Endothelial cell of umbilical vein (primary cell): ENCODE data around the gene FKBP8. TPM values are rescaled to one million over a fixed set of nuclear protein-coding genes. Genes with fewer than 3 reads are reported as not detected.

ENCODE experiments used
- BruUV-seq: library from RNA; stranded (reverse); fragments of 400-500 nt; replicated peaks from 2 replicates; lab custom pipeline; 2021; lab: Mats Ljungman, UMichigan
- CTCF ChIA-PET: fragments of 300-600, 350-600 bp; sonication (Branson Sonifier 250); formaldehyde crosslinking; loops from one replicate; lab custom pipeline; 2021; ENCODE audit warnings: antibody characterized with exemption, inconsistent platforms; lab: Charles Lee
- POLR2A ChIA-PET: fragments of 300-600, 350-600 bp; sonication (Branson Sonifier 250); formaldehyde crosslinking; loops from one replicate; lab custom pipeline; 2021; ENCODE audit warnings: antibody characterized with exemption, inconsistent platforms; lab: Charles Lee
- DNase-seq: peaks from one replicate; pipeline ENCODE4 v3.0.0-alpha.2; 2011; ENCODE audit warnings: low read depth, low spot score
- FAIRE-seq: peaks from 2 replicates; lab custom pipeline; 2011; peaks lifted over from hg19 to GRCh38; lab: Jason Lieb, UNC
- H2AFZ ChIP-seq: 2 replicates; pipeline ENCODE4 v1.6.0; 2012; ENCODE audit warnings: low read depth, low read length, control low read depth, inconsistent platforms
- H3K27ac ChIP-seq: 2 replicates; pipeline ENCODE4 v1.5.1; 2011; ENCODE audit warnings: low read depth, mild to moderate bottlenecking, control low read depth, low read length, moderate library complexity; ENCODE audit not compliant: insufficient read depth
- H3K27me3 ChIP-seq, 2 experiments: 2 replicates each; pipeline versions ENCODE4 v1.6.0 to v1.6.1; 2011; ENCODE audit warnings: low read length in 2 of 2, mixed read lengths in 1 of 2; ENCODE audit not compliant: control insufficient read depth in 2 of 2, insufficient read depth in 2 of 2
- H3K36me3 ChIP-seq, 2 experiments: 2 replicates in 1 of 2; 3 replicates in 1 of 2; pipeline ENCODE4 v1.5.1; 2011; ENCODE audit warnings: low read length in 2 of 2, mild to moderate bottlenecking in 1 of 2, moderate library complexity in 1 of 2; ENCODE audit not compliant: control insufficient read depth in 2 of 2, insufficient read depth in 2 of 2; ENCODE audit errors: extremely low read depth in 1 of 2
- H3K4me1 ChIP-seq: 3 replicates; pipeline ENCODE4 v1.5.1; 2011; ENCODE audit warnings: mild to moderate bottlenecking, low read length; ENCODE audit not compliant: control insufficient read depth, insufficient read depth; ENCODE audit errors: extremely low read depth
- H3K4me2 ChIP-seq: 2 replicates; pipeline ENCODE4 v1.6.1; 2011; ENCODE audit warnings: low read length, control low read depth, mixed read lengths; ENCODE audit not compliant: insufficient read depth
- H3K4me3 ChIP-seq, 3 experiments: fragments of 200-600 bp in 1 of 3; sonication (generic), shearing (Covaris generic) in 1 of 3; replicated peaks in 1 of 3; 2 replicates each; pipeline ENCODE4 v1.5.1; 2011 to 2016; ENCODE audit warnings: control low read depth in 3 of 3, low read length in 3 of 3, mild to moderate bottlenecking in 2 of 3, inconsistent platforms in 1 of 3, low read depth in 1 of 3, moderate library complexity in 1 of 3; ENCODE audit not compliant: insufficient read depth in 1 of 3
- H3K79me2 ChIP-seq: 2 replicates; pipeline ENCODE4 v1.6.0; 2012; ENCODE audit warnings: low read length, inconsistent platforms; ENCODE audit not compliant: control insufficient read depth, insufficient read depth
- H3K9ac ChIP-seq: replicated peaks from 2 replicates; pipeline ENCODE3; 2011; ENCODE audit warnings: low read length, control low read depth; ENCODE audit not compliant: insufficient read depth; ENCODE audit errors: extremely low read depth
- H3K9me1 ChIP-seq: replicated peaks from 3 replicates; pipeline ENCODE4 v1.6.0; 2011; ENCODE audit warnings: mild to moderate bottlenecking, low read length; ENCODE audit not compliant: control insufficient read depth, insufficient read depth; ENCODE audit errors: extremely low read depth
- H3K9me3 ChIP-seq: replicated peaks from 2 replicates; pipeline ENCODE4 v1.5.1; 2012; ENCODE audit warnings: low read length, inconsistent platforms; ENCODE audit not compliant: control insufficient read depth, insufficient read depth
- H4K20me1 ChIP-seq: replicated peaks from 2 replicates; pipeline ENCODE3; 2011; ENCODE audit warnings: mild to moderate bottlenecking, low read length; ENCODE audit not compliant: control insufficient read depth, insufficient read depth; ENCODE audit errors: extremely low read depth
- EZH2 ChIP-seq: IDR thresholded peaks from 2 replicates; pipeline ENCODE4 v1.6.1; 2012; ENCODE audit warnings: borderline replicate concordance, low read depth, mild to moderate bottlenecking, moderate library complexity, low read length, inconsistent platforms; ENCODE audit not compliant: severe bottlenecking
- FOS ChIP-seq: IDR thresholded peaks from 2 replicates; pipeline ENCODE4 v1.6.1; 2011; ENCODE audit warnings: mild to moderate bottlenecking, low read length, moderate library complexity, borderline replicate concordance; ENCODE audit not compliant: insufficient read depth
- GATA2 ChIP-seq: IDR thresholded peaks from 2 replicates; pipeline ENCODE4 v1.7.0; 2011; ENCODE audit warnings: low read depth, mild to moderate bottlenecking, moderate library complexity, mixed read lengths, low read length; ENCODE audit not compliant: insufficient read length, insufficient read depth
- JUN ChIP-seq: IDR thresholded peaks from 2 replicates; pipeline ENCODE4 v1.6.1; 2011; ENCODE audit warnings: borderline replicate concordance, low read depth; ENCODE audit not compliant: insufficient read length, insufficient read depth
- MYC ChIP-seq: IDR thresholded peaks from one replicate; pipeline ENCODE4 v1.6.1; 2011; ENCODE audit warnings: mild to moderate bottlenecking, low read depth, low read length
- POLR2A ChIP-seq: IDR thresholded peaks from 2 replicates; pipeline ENCODE4 v1.6.1; 2012; ENCODE audit warnings: low read depth, mild to moderate bottlenecking, control low read depth, low read length
- POLR2AphosphoS5 ChIP-seq: IDR thresholded peaks from 2 replicates; pipeline ENCODE4 v1.6.1; 2012; ENCODE audit warnings: low read depth, mild to moderate bottlenecking, control low read depth, low read length, moderate library complexity; ENCODE audit not compliant: insufficient read depth
- dilution Hi-C: fragments of 300-500 bp; cut with MboI; formaldehyde crosslinking; loops from one replicate; pipeline ENCODE4 v1.15.0; 2019; ENCODE audit warnings: low sequenced_read_pairs; ENCODE audit not compliant: extremely low pct_ligation_motif_present
- intact Hi-C: fragments of 100-400 bp; cut with micrococcal nuclease; formaldehyde crosslinking; loops from one replicate; pipeline ENCODE4 v1.10.0; 2022
- polyA plus RNA-seq, 4 experiments: library from polyadenylated mRNA; depleted of rRNA in 3 of 4; stranded (reverse) in 3 of 4; unstranded in 1 of 4; fragments of >200 nt; gene quantifications; 2 replicates each; pipeline versions ENCODE4 v1.2.1 to v1.2.3, GENCODE V29; 2011 to 2012; ENCODE audit warnings: missing spikeins in 1 of 4
- total RNA-seq: library from RNA; stranded (reverse); gene quantifications from 2 replicates; pipeline ENCODE4 v1.2.3, GENCODE V29; 2021
- TF ChIP-seq, protein P1 (sequence below): IDR thresholded peaks from 2 replicates; pipeline ENCODE4 v1.6.1; 2011; ENCODE audit not compliant: insufficient read depth, insufficient read length
- TF ChIP-seq, protein P2 (sequence below), 2 donors: IDR thresholded peaks; 1 replicate in 1 of 2; 2 replicates in 1 of 2; pipeline ENCODE4 v1.5.1; 2011; ENCODE audit warnings: low read length in 2 of 2, mild to moderate bottlenecking in 2 of 2, moderate library complexity in 2 of 2, control low read depth in 1 of 2, inconsistent platforms in 1 of 2, low read depth in 1 of 2; ENCODE audit not compliant: insufficient read depth in 1 of 2; ENCODE audit errors: extremely low read depth in 1 of 2

FKBP8 gene
- total and polyA plus RNA-seq, 2 donors (not counting 3 experiments of a cell fraction or from before 2014, with no cell fraction given), result 150 to 173 TPM

DNA sequence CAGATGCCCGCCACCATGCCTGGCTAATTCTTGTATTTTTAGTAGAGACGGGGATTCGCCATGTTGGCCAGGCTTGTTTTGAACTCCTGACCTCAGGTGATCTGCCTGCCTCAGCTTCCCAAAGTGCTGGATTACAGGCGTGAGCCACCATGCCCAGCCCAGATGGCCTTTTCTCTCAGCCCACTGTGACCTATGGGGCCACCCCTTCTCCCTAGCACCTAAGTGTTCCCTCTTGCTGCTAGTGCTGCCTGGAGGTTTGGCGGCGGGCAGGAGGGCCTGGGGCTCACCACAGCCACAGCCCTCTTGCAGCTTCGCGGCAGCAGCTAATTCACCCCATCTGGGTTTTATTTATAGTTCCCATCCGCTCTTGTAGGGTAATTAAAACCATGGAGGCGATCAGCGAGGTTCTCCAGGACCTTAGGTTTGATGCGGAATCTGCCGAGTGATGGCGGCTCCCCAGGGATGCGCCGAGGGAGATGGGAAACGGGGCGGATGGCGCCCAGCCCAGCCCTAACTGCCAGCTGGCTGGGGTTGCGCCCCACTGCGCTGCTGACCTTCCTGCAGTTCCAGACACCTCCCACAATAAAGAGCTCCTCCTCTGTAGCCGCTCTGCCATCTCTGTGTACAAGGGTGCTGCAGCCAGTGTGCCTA, 48.5 kb upstream of the FKBP8 start:
- ChIA-PET POLR2A (no interaction called here), CTCF (interaction anchor here (0.6 to 4.4 kb wide), 2 partner anchors 30 to 255 kb away, joined by 3 to 65 read pairs; no protein-coding TSS in a partner anchor)
- Histone ChIP-seq H3K27me3 (no peaks in the 10 kb centered on the region), H3K9me3 (no peaks in the 10 kb centered on the region), H3K4me3 (no peak overlapping the region), H3K36me3 (peaks cover 0 to 2% of the 10 kb centered on the region in 2 experiments), H4K20me1 (no peaks in the 10 kb centered on the region), H3K27ac (no peak overlapping the region), H2AFZ (no peak overlapping the region), H3K9ac (no peak overlapping the region), H3K79me2 (no peaks in the 10 kb centered on the region), H3K9me1 (no peaks in the 10 kb centered on the region), H3K4me1 (peaks cover 20% of the 10 kb centered on the region), H3K4me2 (no peak overlapping the region)
- dilution Hi-C loops, result no loop called here
- DNase-seq (no peak), FAIRE-seq (no peak)
- intact Hi-C loops, result no loop called here
- no peak for TF ChIP-seq POLR2A
- no peak for TF ChIP-seq GATA2
- TF ChIP-seq, protein P1, sequence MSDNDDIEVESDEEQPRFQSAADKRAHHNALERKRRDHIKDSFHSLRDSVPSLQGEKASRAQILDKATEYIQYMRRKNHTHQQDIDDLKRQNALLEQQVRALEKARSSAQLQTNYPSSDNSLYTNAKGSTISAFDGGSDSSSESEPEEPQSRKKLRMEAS, result no peak
- TF ChIP-seq FOS, result no peak
- TF ChIP-seq, protein P2, sequence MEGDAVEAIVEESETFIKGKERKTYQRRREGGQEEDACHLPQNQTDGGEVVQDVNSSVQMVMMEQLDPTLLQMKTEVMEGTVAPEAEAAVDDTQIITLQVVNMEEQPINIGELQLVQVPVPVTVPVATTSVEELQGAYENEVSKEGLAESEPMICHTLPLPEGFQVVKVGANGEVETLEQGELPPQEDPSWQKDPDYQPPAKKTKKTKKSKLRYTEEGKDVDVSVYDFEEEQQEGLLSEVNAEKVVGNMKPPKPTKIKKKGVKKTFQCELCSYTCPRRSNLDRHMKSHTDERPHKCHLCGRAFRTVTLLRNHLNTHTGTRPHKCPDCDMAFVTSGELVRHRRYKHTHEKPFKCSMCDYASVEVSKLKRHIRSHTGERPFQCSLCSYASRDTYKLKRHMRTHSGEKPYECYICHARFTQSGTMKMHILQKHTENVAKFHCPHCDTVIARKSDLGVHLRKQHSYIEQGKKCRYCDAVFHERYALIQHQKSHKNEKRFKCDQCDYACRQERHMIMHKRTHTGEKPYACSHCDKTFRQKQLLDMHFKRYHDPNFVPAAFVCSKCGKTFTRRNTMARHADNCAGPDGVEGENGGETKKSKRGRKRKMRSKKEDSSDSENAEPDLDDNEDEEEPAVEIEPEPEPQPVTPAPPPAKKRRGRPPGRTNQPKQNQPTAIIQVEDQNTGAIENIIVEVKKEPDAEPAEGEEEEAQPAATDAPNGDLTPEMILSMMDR (IDR thresholded peaks at IDR 0.05; ENCODE audit: extremely low read depth in 1 of 2, insufficient read depth in 1 of 2, low read depth in 1 of 2, low read length in 2 of 2), result no peak
- TF ChIP-seq JUN, result no peak
- TF ChIP-seq MYC, result no peak
- TF ChIP-seq POLR2AphosphoS5, result no peak
- no peak for TF ChIP-seq EZH2
- BruUV-seq, result no TSS peak
